Measurements from ENCODE around the gene MARCHF5.

GRCh38 chr10:92313750-92314149 is 22.8 kb downstream of the MARCHF5 start:
- no peak for TF ChIP-seq E2F5 (CRISPR knock-in tag; IDR thresholded peaks at IDR 0.05)
- TF ChIP-seq ZNF281 (CRISPR knock-in tag; IDR thresholded peaks at IDR 0.05): no peak
- no peak for TF ChIP-seq CTCF (IDR thresholded peaks at IDR 0.05)
- no peak for TF ChIP-seq PREB (CRISPR knock-in tag; IDR thresholded peaks at IDR 0.05; ENCODE audit: borderline replicate concordance)
- TF ChIP-seq E2F1 (CRISPR knock-in tag; IDR thresholded peaks at IDR 0.05): no peak
- TF ChIP-seq GTF2I (CRISPR knock-in tag; conservative IDR thresholded peaks at IDR 0.05): no peak
- no peak for TF ChIP-seq NR3C1 (CRISPR knock-in tag; conservative IDR thresholded peaks at IDR 0.05; ENCODE audit: low read depth)
- no peak for TF ChIP-seq ATF2 (CRISPR knock-in tag; IDR thresholded peaks at IDR 0.05; ENCODE audit: borderline replicate concordance, low read depth)
